Measurements from ENCODE around the gene EML1.
A peak's percentile ranks its signal among the peaks of the same experiment; 100 is the strongest.

The EML1 gene

GRCh38 chr14:99793213-99794150, at the start of gene EML1:
Gene EML1 (plus strand): TSS chr14:99793413. CDS start chr14:99793477, 64 bp downstream.
- DNase-seq (ENCODE audit: low spot score), result peak; percentile 97

- DNase-seq (ENCODE audit: low spot score), result no peak
These were observed 48.9 kb upstream of the EML1 start for GRCh38 chr14:99744199-99744872.

- DNase-seq (ENCODE audit: low spot score), result no peak
These were observed 48.4 kb upstream of the EML1 start for GRCh38 chr14:99744873-99745224.

- DNase-seq (ENCODE audit: low spot score), result peak; percentile 76
These were observed 47.8 kb upstream of the EML1 start for GRCh38 chr14:99745307-99745951.

- no peak for DNase-seq (ENCODE audit: low spot score)
These were observed 46.0 kb upstream of the EML1 start for GRCh38 chr14:99747167-99747566.

- DNase-seq (ENCODE audit: low spot score), result no peak
These were observed 45.5 kb upstream of the EML1 start for GRCh38 chr14:99747582-99748330.

GRCh38 chr14:99748529-99748928, 44.7 kb upstream of the EML1 start:
- DNase-seq (ENCODE audit: low spot score), result no peak

GRCh38 chr14:99749142-99749541, 44.1 kb upstream of the EML1 start:
- DNase-seq (ENCODE audit: low spot score), result no peak

- DNase-seq (ENCODE audit: low spot score), result no peak
These were observed 43.2 kb upstream of the EML1 start for GRCh38 chr14:99749763-99750715.

GRCh38 chr14:99750746-99751450, 42.3 kb upstream of the EML1 start:
- DNase-seq (ENCODE audit: low spot score), result no peak

- peak; percentile 79 for DNase-seq (ENCODE audit: low spot score)
These were observed 41.4 kb upstream of the EML1 start for GRCh38 chr14:99751539-99752485.

GRCh38 chr14:99752486-99753121, 40.6 kb upstream of the EML1 start:
- peak; percentile 89 for DNase-seq (ENCODE audit: low spot score)

- no peak for DNase-seq (ENCODE audit: low spot score)
These were observed 39.7 kb upstream of the EML1 start for GRCh38 chr14:99753225-99754140.

- DNase-seq (ENCODE audit: low spot score), result no peak
These were observed 38.8 kb upstream of the EML1 start for GRCh38 chr14:99754141-99755067.

- DNase-seq (ENCODE audit: low spot score), result no peak
These were observed 38.2 kb upstream of the EML1 start for GRCh38 chr14:99755068-99755405.
